A549 (cell line): Measurements from ENCODE around the gene HEXIM1. TPM values are rescaled to one million over a fixed set of nuclear protein-coding genes. Genes with fewer than 3 reads are reported as not detected.
A peak's percentile ranks its signal among the peaks of the same experiment; 100 is the strongest.

Experiments used
- ATAC-seq, 2 experiments: fragments of 200-7000 bp in 1 of 2; fragments of >200 bp in 1 of 2; cut with Nextera tagmentation in 1 of 2; cut with Tn5 transposase in 1 of 2; 3 replicates each; pipeline versions ENCODE4 v1.8.0 to v1.9.1; 2018 to 2020; ENCODE audit warnings: mild to moderate bottlenecking in 1 of 2, moderate library complexity in 1 of 2
- CTCF ChIA-PET: fragments of 300-600 bp; sonication (Branson Sonifier 250); formaldehyde crosslinking; extraction: SDS; loops from one replicate; lab custom pipeline; 2021; ENCODE audit warnings: antibody characterized with exemption, inconsistent platforms; lab: Yijun Ruan, JAX
- POLR2A ChIA-PET: fragments of 350-600 bp; formaldehyde crosslinking; extraction: SDS; loops from one replicate; lab custom pipeline; 2021; ENCODE audit warnings: antibody characterized with exemption, inconsistent platforms; lab: Yijun Ruan, JAX
- DNase-seq, 2 experiments: peaks; one replicate each; pipeline versions ENCODE4 v3.0.0 to v3.0.0-alpha.2; 2011 to 2016; ENCODE audit warnings: low read depth in 1 of 2, low spot score in 1 of 2
- FAIRE-seq: peaks from 2 replicates; lab custom pipeline; 2011; peaks lifted over from hg19 to GRCh38; lab: Jason Lieb, UNC
- H3K27ac ChIP-seq, 2 experiments: fragments of >200 bp; sonication (Bioruptor Twin); formaldehyde crosslinking; 3 replicates each; pipeline ENCODE4 v1.5.1; 2016 to 2017
- H3K4me1 ChIP-seq: fragments of >200 bp; sonication (Bioruptor Twin); formaldehyde crosslinking; 3 replicates; pipeline ENCODE4 v1.6.1; 2016
- H3K4me2 ChIP-seq: fragments of >200 bp; sonication (Bioruptor Twin); formaldehyde crosslinking; 3 replicates; pipeline ENCODE4 v1.6.1; 2016
- H3K4me3 ChIP-seq: fragments of >200 bp; sonication (Bioruptor Twin); formaldehyde crosslinking; 3 replicates; pipeline ENCODE4 v1.5.1; 2016
- H3K9me3 ChIP-seq: fragments of >200 bp; sonication (Bioruptor Twin); formaldehyde crosslinking; 3 replicates; pipeline ENCODE4 v1.6.1; 2016
- CBX2 ChIP-seq: fragments of 200-600 bp; sonication (generic); IDR thresholded peaks from 2 replicates; pipeline ENCODE4 v1.6.1; 2016; ENCODE audit warnings: low read depth, mild to moderate bottlenecking, borderline replicate concordance
- CBX8 ChIP-seq: fragments of 200-600 bp; sonication (generic); IDR thresholded peaks from 2 replicates; pipeline ENCODE4 v1.6.1; 2016
- CEBPB ChIP-seq, 2 experiments: fragments of >200 bp in 1 of 2; sonication (Bioruptor Twin) in 1 of 2; formaldehyde crosslinking in 1 of 2; IDR thresholded peaks; 2 replicates each; pipeline ENCODE4 v1.6.1; 2012 to 2016
- CHD4 ChIP-seq: fragments of 200-600 bp; sonication (generic); IDR thresholded peaks from 2 replicates; pipeline ENCODE4 v1.6.1; 2016; ENCODE audit warnings: antibody characterized with exemption, mild to moderate bottlenecking, borderline replicate concordance
- EHF ChIP-seq: fragments of 250-450 bp; sonication (Bioruptor Pico); IDR thresholded peaks from 2 replicates; pipeline ENCODE4 v1.5.0; 2020; ENCODE audit warnings: mild to moderate bottlenecking
- ESRRA ChIP-seq: fragments of 150-350 bp; IDR thresholded peaks from 2 replicates; pipeline ENCODE4 v1.6.1; 2014; ENCODE audit warnings: mild to moderate bottlenecking, low read length, borderline replicate concordance
- FOSB ChIP-seq: fragments of 250-450 bp; sonication (Bioruptor Pico); IDR thresholded peaks from 2 replicates; pipeline ENCODE4 v1.5.0; 2020; ENCODE audit warnings: mild to moderate bottlenecking, moderate library complexity
- FOXS1 ChIP-seq: fragments of 250-450 bp; sonication (Bioruptor Pico); IDR thresholded peaks from 2 replicates; pipeline ENCODE4 v1.5.0; 2020; ENCODE audit warnings: mild to moderate bottlenecking, moderate library complexity
- HDAC2 ChIP-seq: fragments of 200-600 bp; sonication (generic); IDR thresholded peaks from 2 replicates; pipeline ENCODE4 v1.6.1; 2016
- HOXB5 ChIP-seq: fragments of 250-450 bp; sonication (Bioruptor Pico); IDR thresholded peaks from 2 replicates; pipeline ENCODE4 v1.5.0; 2020; ENCODE audit warnings: mild to moderate bottlenecking, moderate library complexity
- JUN ChIP-seq, 2 experiments: fragments of >200 bp; sonication (Bioruptor Twin); formaldehyde crosslinking; IDR thresholded peaks; 2 replicates in 1 of 2; 3 replicates in 1 of 2; pipeline ENCODE4 v1.6.1; 2016 to 2017
- JUNB ChIP-seq: fragments of >200 bp; sonication (Bioruptor Twin); formaldehyde crosslinking; IDR thresholded peaks from 2 replicates; pipeline ENCODE4 v1.6.1; 2016
- MAZ ChIP-seq: fragments of 150-350 bp; IDR thresholded peaks from 2 replicates; pipeline ENCODE4 v1.6.1; 2014; ENCODE audit warnings: antibody characterized with exemption, low read depth, low read length, borderline replicate concordance
- NR3C1 ChIP-seq: fragments of >200 bp; sonication (Bioruptor Twin); formaldehyde crosslinking; IDR thresholded peaks from 3 replicates; pipeline ENCODE4 v1.6.1; 2017
- POLR2AphosphoS2 ChIP-seq: conservative IDR thresholded peaks from 2 replicates; pipeline ENCODE4 v1.6.1; 2012; ENCODE audit warnings: low read length, improper control_type of control experiment, inconsistent platforms
- RARB ChIP-seq: fragments of 250-450 bp; sonication (Bioruptor Pico); IDR thresholded peaks from 2 replicates; pipeline ENCODE4 v1.8.0; 2021; ENCODE audit warnings: mild to moderate bottlenecking, moderate library complexity
- RFX5 ChIP-seq: fragments of 450-650 bp; IDR thresholded peaks from 2 replicates; pipeline ENCODE4 v1.7.1; 2014; ENCODE audit warnings: antibody characterized with exemption, mild to moderate bottlenecking, moderate library complexity
- ZFP36 ChIP-seq: fragments of 450-650 bp; IDR thresholded peaks from 2 replicates; pipeline ENCODE4 v1.6.1; 2014; ENCODE audit warnings: borderline replicate concordance; ENCODE audit not compliant: partially characterized antibody
- ZNF302 ChIP-seq: fragments of 250-450 bp; sonication (Bioruptor Pico); IDR thresholded peaks from 2 replicates; pipeline ENCODE4 v1.9.0; 2021; ENCODE audit warnings: inconsistent platforms, mild to moderate bottlenecking, moderate library complexity
- ZSCAN20 ChIP-seq: fragments of 250-450 bp; sonication (Bioruptor Pico); IDR thresholded peaks from 2 replicates; pipeline ENCODE4 v1.8.0; 2022; ENCODE audit warnings: mild to moderate bottlenecking, moderate library complexity
- WGBS: methylation state at CpG from one replicate; pipeline ENCODE4 v1.1.6; 2017; ENCODE audit errors: missing lambda C conversion rate; 5-methylcytosine and 5-hydroxymethylcytosine counted together
- polyA plus RNA-seq, 4 experiments: library from polyadenylated mRNA; depleted of rRNA in 3 of 4; stranded (reverse); fragments of >200 nt; fragmentation: RNase III in 1 of 4; extraction: RNeasy Plus Mini Kit Qiagen cat#74134 plus additional on column Dnase treatment in 1 of 4; gene quantifications; 2 replicates in 3 of 4; 3 replicates in 1 of 4; pipeline ENCODE4 v1.2.3, GENCODE V29; 2011 to 2017
- TF ChIP-seq, protein P1 (sequence below): IDR thresholded peaks from 2 replicates; pipeline ENCODE4 v1.6.1; 2012; ENCODE audit warnings: low read depth, borderline replicate concordance
- TF ChIP-seq, protein P2 (sequence below): fragments of >200 bp; sonication (Bioruptor Twin); formaldehyde crosslinking; IDR thresholded peaks from 3 replicates; pipeline ENCODE4 v1.5.1; 2016
- TF ChIP-seq, protein P3 (sequence below): fragments of 250-450 bp; sonication (Bioruptor Pico); IDR thresholded peaks from 2 replicates; pipeline ENCODE4 v1.5.0; 2021; ENCODE audit warnings: mild to moderate bottlenecking, moderate library complexity, borderline replicate concordance
- TF ChIP-seq, protein P4 (sequence below): fragments of 150-350 bp; IDR thresholded peaks from 2 replicates; pipeline ENCODE4 v1.6.1; 2014; ENCODE audit warnings: low read depth, mild to moderate bottlenecking, low read length
- TF ChIP-seq, protein P5 (sequence below): fragments of >200 bp; sonication (Bioruptor Twin); formaldehyde crosslinking; IDR thresholded peaks from 3 replicates; pipeline ENCODE4 v1.6.1; 2016

The HEXIM1 gene
- polyA plus RNA-seq, 2 of the 4 experiments (the other 2 are of a cell fraction): 54.0 to 143 TPM

DNA sequence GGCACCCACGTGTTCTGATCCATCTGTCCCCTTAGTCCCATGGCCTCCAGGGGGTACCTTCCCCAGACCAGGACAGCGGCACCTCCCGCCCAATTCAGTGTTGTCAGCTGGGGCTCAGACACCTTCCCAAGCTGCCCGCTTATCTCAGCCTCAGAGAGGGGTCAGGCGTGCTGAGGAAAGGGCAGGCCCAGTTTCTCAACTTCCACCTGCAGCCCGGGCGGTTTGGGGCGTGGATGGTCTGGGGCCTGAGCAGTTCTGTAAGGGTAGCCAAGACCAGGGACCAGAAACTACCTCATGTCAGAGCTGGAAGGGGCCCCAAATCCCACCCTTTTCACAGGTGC lies 21.1 kb upstream of the HEXIM1 start:
- Histone ChIP-seq H3K4me1 (peaks cover 89% of the 10 kb centered on the region), H3K27ac (peak overlapping the region; percentile 95 to 99), H3K9me3 (no peaks in the 10 kb centered on the region), H3K4me3 (0 out of 3 replicates have a peak overlapping the region, but pooled peaks have one; percentile 98), H3K4me2 (peak overlapping the region; percentile 90)
- WGBS: 44% methylated on average over 8 of the region's 8 CpGs
- TF ChIP-seq, protein P1, sequence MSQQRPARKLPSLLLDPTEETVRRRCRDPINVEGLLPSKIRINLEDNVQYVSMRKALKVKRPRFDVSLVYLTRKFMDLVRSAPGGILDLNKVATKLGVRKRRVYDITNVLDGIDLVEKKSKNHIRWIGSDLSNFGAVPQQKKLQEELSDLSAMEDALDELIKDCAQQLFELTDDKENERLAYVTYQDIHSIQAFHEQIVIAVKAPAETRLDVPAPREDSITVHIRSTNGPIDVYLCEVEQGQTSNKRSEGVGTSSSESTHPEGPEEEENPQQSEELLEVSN: 0 out of 2 replicates have a peak, but pooled peaks have one; percentile 21
- TF ChIP-seq EHF (peak; percentile 40; the same call in 1 of the 2 replicates), FOXS1 (CRISPR knock-in tag) (peak; percentile 62; the same call in 1 of the 2 replicates), CHD4 (no peak)
- FAIRE-seq (no peak), DNase-seq (peak in 1 of 2 experiments; percentile 59), ATAC-seq (no peak)
- ChIA-PET CTCF (interaction anchor here (0.6 to 20.1 kb wide), 8 partner anchors 7 to 166 kb away, joined by 3 to 742 read pairs (median 245); partner anchors contain the start of genes ACBD4, HEXIM1, HEXIM2 and PLCD3), POLR2A (interaction anchor here (1.6 to 2.3 kb wide), 2 partner anchors 21 to 66 kb away, joined by 4 to 8 read pairs; partner anchors contain the start of genes HEXIM1 and NMT1)

DNA sequence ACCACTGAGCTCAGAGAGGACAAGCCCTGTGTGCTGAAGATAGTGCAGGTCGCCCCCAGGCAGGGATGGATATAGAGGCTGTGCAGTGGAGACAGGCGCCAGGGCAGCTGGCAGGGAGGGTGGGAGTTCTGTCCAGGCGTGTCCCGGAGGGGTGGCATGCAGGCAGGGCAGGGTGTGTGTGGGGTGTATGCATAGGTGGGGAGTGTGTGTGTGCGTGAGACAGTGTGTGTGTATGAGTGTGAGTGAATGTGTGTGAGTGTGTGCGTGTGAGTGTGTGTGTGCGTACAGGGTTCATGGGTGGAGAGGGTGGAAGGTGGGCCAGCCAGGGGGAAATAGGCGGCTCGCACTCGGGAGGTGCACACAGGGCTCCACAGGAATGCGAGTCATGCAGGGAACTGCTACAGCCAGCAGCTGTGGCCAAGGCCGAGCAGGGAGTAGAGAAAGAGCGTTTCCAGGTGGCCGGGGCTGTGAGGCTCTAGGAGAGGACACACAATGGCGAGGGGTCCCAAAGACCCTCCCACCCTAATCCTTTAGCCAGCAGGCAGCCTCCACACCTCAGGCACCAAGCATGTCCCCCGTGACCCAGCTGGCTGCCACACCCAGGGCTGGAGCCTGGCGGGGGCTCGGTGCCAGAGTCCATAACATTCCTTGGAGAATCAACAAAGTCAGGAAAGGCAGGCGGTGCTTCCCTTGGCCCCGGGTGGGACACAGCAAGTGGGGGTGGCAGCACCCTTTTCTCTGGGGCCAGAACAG lies 20.6 kb upstream of the HEXIM1 start:
- no peaks in the 10 kb centered on the region for H3K9me3 ChIP-seq
- FAIRE-seq: peak; percentile 39
- H3K4me3 ChIP-seq: peak overlapping the region; percentile 98; the same call in 2 of the 3 replicates
- H3K4me2 ChIP-seq: peak overlapping the region; percentile 90
- ChIA-PET POLR2A (interaction anchor here (1.6 to 2.3 kb wide), 2 partner anchors 21 to 67 kb away, joined by 4 to 8 read pairs; partner anchors contain the start of genes HEXIM1 and NMT1), CTCF (interaction anchor here (0.6 to 20.1 kb wide), 10 partner anchors 6 to 207 kb away, joined by 3 to 742 read pairs (median 144); partner anchors contain the start of genes ACBD4, HEXIM1, HEXIM2 and PLCD3)
- 3% methylated on average over 18 of the region's 20 CpGs for WGBS
- peak overlapping the region; percentile 95 to 99 for H3K27ac ChIP-seq
- ATAC-seq: peak; percentile 6 to 41; a peak in 4 of 6 replicates
- peaks cover 83% of the 10 kb centered on the region for H3K4me1 ChIP-seq
- peak in 1 of 2 experiments; percentile 82 for DNase-seq
- no peak for TF ChIP-seq NR3C1
- TF ChIP-seq, protein P2, sequence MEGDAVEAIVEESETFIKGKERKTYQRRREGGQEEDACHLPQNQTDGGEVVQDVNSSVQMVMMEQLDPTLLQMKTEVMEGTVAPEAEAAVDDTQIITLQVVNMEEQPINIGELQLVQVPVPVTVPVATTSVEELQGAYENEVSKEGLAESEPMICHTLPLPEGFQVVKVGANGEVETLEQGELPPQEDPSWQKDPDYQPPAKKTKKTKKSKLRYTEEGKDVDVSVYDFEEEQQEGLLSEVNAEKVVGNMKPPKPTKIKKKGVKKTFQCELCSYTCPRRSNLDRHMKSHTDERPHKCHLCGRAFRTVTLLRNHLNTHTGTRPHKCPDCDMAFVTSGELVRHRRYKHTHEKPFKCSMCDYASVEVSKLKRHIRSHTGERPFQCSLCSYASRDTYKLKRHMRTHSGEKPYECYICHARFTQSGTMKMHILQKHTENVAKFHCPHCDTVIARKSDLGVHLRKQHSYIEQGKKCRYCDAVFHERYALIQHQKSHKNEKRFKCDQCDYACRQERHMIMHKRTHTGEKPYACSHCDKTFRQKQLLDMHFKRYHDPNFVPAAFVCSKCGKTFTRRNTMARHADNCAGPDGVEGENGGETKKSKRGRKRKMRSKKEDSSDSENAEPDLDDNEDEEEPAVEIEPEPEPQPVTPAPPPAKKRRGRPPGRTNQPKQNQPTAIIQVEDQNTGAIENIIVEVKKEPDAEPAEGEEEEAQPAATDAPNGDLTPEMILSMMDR: no peak
- TF ChIP-seq, protein P3, sequence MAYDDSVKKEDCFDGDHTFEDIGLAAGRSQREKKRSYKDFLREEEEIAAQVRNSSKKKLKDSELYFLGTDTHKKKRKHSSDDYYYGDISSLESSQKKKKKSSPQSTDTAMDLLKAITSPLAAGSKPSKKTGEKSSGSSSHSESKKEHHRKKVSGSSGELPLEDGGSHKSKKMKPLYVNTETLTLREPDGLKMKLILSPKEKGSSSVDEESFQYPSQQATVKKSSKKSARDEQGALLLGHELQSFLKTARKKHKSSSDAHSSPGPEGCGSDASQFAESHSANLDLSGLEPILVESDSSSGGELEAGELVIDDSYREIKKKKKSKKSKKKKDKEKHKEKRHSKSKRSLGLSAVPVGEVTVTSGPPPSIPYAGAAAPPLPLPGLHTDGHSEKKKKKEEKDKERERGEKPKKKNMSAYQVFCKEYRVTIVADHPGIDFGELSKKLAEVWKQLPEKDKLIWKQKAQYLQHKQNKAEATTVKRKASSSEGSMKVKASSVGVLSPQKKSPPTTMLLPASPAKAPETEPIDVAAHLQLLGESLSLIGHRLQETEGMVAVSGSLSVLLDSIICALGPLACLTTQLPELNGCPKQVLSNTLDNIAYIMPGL (CRISPR knock-in tag): no peak
- TF ChIP-seq ZNF302: 0 out of 2 replicates have a peak, but pooled peaks have one; percentile 30
- TF ChIP-seq CBX2: no peak
- TF ChIP-seq RARB (CRISPR knock-in tag): no peak
- TF ChIP-seq, protein P4, sequence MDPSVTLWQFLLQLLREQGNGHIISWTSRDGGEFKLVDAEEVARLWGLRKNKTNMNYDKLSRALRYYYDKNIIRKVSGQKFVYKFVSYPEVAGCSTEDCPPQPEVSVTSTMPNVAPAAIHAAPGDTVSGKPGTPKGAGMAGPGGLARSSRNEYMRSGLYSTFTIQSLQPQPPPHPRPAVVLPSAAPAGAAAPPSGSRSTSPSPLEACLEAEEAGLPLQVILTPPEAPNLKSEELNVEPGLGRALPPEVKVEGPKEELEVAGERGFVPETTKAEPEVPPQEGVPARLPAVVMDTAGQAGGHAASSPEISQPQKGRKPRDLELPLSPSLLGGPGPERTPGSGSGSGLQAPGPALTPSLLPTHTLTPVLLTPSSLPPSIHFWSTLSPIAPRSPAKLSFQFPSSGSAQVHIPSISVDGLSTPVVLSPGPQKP: no peak
- TF ChIP-seq FOSB (CRISPR knock-in tag): no peak
- no peak for TF ChIP-seq CEBPB (IDR thresholded peaks at IDR 0.05)
- no peak for TF ChIP-seq HDAC2
- TF ChIP-seq POLR2AphosphoS2: no peak
- TF ChIP-seq, protein P1: no peak; the same call in 1 of the 2 replicates
- TF ChIP-seq JUN (IDR thresholded peaks at IDR 0.05): peak in 1 of 2 experiments; percentile 74; a peak in 3 of 5 replicates
- TF ChIP-seq HOXB5 (CRISPR knock-in tag): no peak
- TF ChIP-seq JUNB: no peak
- no peak for TF ChIP-seq ESRRA
- TF ChIP-seq, protein P5, sequence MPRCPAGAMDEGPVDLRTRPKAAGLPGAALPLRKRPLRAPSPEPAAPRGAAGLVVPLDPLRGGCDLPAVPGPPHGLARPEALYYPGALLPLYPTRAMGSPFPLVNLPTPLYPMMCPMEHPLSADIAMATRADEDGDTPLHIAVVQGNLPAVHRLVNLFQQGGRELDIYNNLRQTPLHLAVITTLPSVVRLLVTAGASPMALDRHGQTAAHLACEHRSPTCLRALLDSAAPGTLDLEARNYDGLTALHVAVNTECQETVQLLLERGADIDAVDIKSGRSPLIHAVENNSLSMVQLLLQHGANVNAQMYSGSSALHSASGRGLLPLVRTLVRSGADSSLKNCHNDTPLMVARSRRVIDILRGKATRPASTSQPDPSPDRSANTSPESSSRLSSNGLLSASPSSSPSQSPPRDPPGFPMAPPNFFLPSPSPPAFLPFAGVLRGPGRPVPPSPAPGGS: no peak
- no peak for TF ChIP-seq RFX5
- no peak for TF ChIP-seq ZSCAN20 (CRISPR knock-in tag)
- TF ChIP-seq CBX8: no peak
- no peak for TF ChIP-seq ZFP36
- no peak for TF ChIP-seq MAZ
